GM15510 (cell line): Measurements from ENCODE around the gene TCF20.

ENCODE experiments used
- POLR2A ChIP-seq: IDR thresholded peaks from 3 replicates; pipeline ENCODE4 v1.6.1; 2011; ENCODE audit warnings: borderline replicate concordance; ENCODE audit not compliant: insufficient read length; ENCODE audit errors: extremely low read depth

TCF20 gene

GRCh38 chr22:42306010-42306409 lies 35.6 kb upstream of the TCF20 start:
- no peak for TF ChIP-seq POLR2A

GRCh38 chr22:42304324-42304790 lies 33.9 kb upstream of the TCF20 start:
- TF ChIP-seq POLR2A = no peak

- no peak for TF ChIP-seq POLR2A
These were observed 33.2 kb upstream of the TCF20 start for GRCh38 chr22:42303396-42304323.

GRCh38 chr22:42301742-42302102 lies 31.3 kb upstream of the TCF20 start:
- TF ChIP-seq POLR2A = no peak

- no peak for TF ChIP-seq POLR2A
These were observed 30.8 kb upstream of the TCF20 start for GRCh38 chr22:42301077-42301741.

GRCh38 chr22:42300259-42301076 lies 30.0 kb upstream of the TCF20 start:
- TF ChIP-seq POLR2A = no peak

GRCh38 chr22:42299586-42300258 lies 29.3 kb upstream of the TCF20 start:
- no peak for TF ChIP-seq POLR2A

GRCh38 chr22:42298746-42299145 lies 28.3 kb upstream of the TCF20 start:
- TF ChIP-seq POLR2A = no peak

GRCh38 chr22:42297778-42298177 lies 27.3 kb upstream of the TCF20 start:
- no peak for TF ChIP-seq POLR2A

- no peak for TF ChIP-seq POLR2A
These were observed 26.4 kb upstream of the TCF20 start for GRCh38 chr22:42296883-42297282.

- no peak for TF ChIP-seq POLR2A
These were observed 26.0 kb upstream of the TCF20 start for GRCh38 chr22:42296381-42296853.

GRCh38 chr22:42294034-42294985 lies 23.9 kb upstream of the TCF20 start:
- TF ChIP-seq POLR2A = no peak

GRCh38 chr22:42292732-42293520 lies 22.5 kb upstream of the TCF20 start:
- TF ChIP-seq POLR2A = no peak

- no peak for TF ChIP-seq POLR2A
These were observed 20.8 kb upstream of the TCF20 start for GRCh38 chr22:42291287-42291686.
